Inflammatory macrophage treated with lipopolysaccharide for 1 hour (primary cell): ENCODE results near the gene PPP1R7.

Experiments used
- DNase-seq, 2 donors: peaks; one replicate each; pipeline ENCODE4 v3.0.0-alpha.2; 2020 to 2022

The PPP1R7 gene

GRCh38 chr2:241198381-241199279 lies 48.4 kb downstream of the PPP1R7 start:
- no peak for DNase-seq

GRCh38 chr2:241199286-241199685 lies 49.0 kb downstream of the PPP1R7 start:
- no peak for DNase-seq

GRCh38 chr2:241199897-241200821 lies 49.9 kb downstream of the PPP1R7 start:
- no peak for DNase-seq

GRCh38 chr2:241200822-241201395 lies 50.6 kb downstream of the PPP1R7 start:
- no peak for DNase-seq

GRCh38 chr2:241201445-241202267 lies 51.4 kb downstream of the PPP1R7 start:
- DNase-seq, result no peak

- DNase-seq, result no peak
Measured at GRCh38 chr2:241202268-241202585, 52.0 kb downstream of the PPP1R7 start.

- DNase-seq, result no peak
Measured at GRCh38 chr2:241202681-241203080, 52.4 kb downstream of the PPP1R7 start.

- no peak for DNase-seq
Measured at GRCh38 chr2:241203218-241204009, 53.1 kb downstream of the PPP1R7 start.

- no peak for DNase-seq
Measured at GRCh38 chr2:241204010-241204384, 53.7 kb downstream of the PPP1R7 start.

GRCh38 chr2:241204490-241204889 lies 54.2 kb downstream of the PPP1R7 start:
- DNase-seq, result no peak

GRCh38 chr2:241205086-241205485 lies 54.8 kb downstream of the PPP1R7 start:
- no peak for DNase-seq

GRCh38 chr2:241207151-241207550 lies 56.9 kb downstream of the PPP1R7 start:
- DNase-seq, result no peak

GRCh38 chr2:241207641-241208040 lies 57.4 kb downstream of the PPP1R7 start:
- no peak for DNase-seq

- no peak for DNase-seq
Measured at GRCh38 chr2:241208058-241208457, 57.8 kb downstream of the PPP1R7 start.

GRCh38 chr2:241209271-241209670 lies 59.0 kb downstream of the PPP1R7 start:
- DNase-seq, result no peak

GRCh38 chr2:241211276-241211675 lies 61.0 kb downstream of the PPP1R7 start:
- DNase-seq, result no peak

- no peak for DNase-seq
Measured at GRCh38 chr2:241213041-241213440, 62.8 kb downstream of the PPP1R7 start.

- no peak for DNase-seq
Measured at GRCh38 chr2:241213567-241213966, 63.3 kb downstream of the PPP1R7 start.

- no peak for DNase-seq
Measured at GRCh38 chr2:241214209-241214608, 63.9 kb downstream of the PPP1R7 start.

- no peak for DNase-seq
Measured at GRCh38 chr2:241214766-241215165, 64.5 kb downstream of the PPP1R7 start.

- DNase-seq, result no peak
Measured at GRCh38 chr2:241215421-241215820, 65.2 kb downstream of the PPP1R7 start.
